Left renal pelvis (tissue), 4 donors: ENCODE results near the gene SBK3. TPM values are rescaled to one million over a fixed set of nuclear protein-coding genes. Genes with fewer than 3 reads are reported as not detected.
"Not testable (repeated sequence)": the region's sequence is repeated elsewhere in the genome, so short reads cannot be mapped to it uniquely, and the experiment has no call there.

Experiments
- DNase-seq, 4 donors: peaks; one replicate each; pipeline ENCODE4 v3.0.0-alpha.2; 2013; ENCODE audit warnings: low read depth in 4 of 4, low spot score in 3 of 4
- polyA plus RNA-seq, 4 donors: library from polyadenylated mRNA; unstranded; fragments of 120-200 nt; gene quantifications; one replicate each; pipeline ENCODE4 v1.2.1, GENCODE V29; 2013; ENCODE audit not compliant: insufficient read length in 4 of 4

The SBK3 gene
- polyA plus RNA-seq, 4 donors = 0.15 TPM; not detected in 3

DNA sequence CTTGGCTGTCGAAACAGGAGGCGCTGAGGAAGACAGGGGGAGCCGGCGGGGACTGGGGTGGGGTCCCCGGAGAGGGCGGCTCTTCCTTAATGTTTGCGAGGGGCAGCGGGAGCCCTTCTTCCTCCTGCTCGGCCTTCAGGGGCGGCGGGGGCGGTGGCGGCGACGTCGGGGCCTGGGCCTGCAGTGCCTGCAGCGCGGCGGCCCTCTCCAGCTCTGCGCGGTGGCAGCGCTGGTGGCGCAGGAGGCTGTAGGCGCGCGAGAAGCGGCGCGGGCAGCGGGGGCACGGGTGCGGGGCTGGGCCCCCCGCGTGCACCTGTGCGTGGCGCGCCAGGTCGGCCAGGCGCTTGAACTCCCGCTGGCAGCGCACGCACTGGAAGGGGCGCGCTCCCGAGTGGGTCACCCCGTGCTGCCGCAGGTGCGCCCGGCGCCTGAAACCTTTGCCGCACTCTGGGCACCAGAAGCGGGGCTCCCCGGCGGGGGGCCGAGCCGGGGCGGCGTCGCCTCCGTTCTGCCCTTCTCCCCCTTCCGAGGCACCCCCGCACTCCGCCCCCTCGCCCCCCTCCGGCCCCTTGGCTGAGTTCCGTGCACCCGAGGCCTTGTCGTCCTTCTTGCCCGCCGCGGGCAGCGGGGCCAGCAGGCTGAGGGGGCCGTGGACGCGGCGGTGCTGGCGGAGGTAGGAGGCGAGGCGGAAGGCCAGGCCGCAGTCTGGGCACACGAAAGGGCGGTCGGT is 32.9 kb upstream of the SBK3 start:
- no peak for DNase-seq

DNA sequence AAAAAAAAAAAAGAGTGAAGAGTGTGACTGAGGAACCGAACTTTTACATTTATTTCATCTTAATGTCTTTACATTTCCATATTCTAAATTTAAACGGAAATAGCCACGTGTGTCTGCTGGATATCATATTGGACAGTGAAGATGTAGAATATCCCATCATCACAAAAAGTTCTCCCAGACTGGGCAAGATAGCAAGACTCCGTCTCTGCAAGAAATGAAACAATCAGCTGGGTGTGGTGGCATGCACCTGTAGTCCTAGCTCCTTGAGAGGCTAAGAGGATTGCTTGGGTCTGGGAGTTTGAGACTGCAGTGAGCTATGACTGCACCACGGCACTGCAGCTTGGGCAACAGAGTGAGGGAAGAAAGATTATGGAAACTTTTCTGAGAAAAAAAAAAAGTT is 31.4 kb upstream of the SBK3 start:
- no peak for DNase-seq

DNA sequence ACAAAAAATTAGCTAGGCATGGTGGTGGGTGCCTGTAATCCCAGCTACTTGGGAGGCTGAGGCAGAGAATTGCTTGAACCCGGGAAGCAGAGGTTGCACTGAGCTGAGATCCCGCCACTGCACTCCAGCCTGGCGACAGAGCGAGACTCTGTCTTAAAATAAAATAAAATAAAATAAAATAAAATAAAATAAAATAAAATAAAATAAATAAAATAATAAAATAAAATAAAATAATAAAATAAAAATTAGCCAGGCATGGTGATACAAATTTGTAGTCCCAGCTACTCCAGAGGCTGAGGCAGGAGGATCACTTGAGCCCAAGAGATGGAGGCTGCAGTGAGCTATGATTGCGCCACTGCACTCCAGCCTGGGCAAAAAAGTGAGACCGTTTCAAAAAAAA is 28.6 kb upstream of the SBK3 start:
- not testable (repeated sequence) for DNase-seq

DNA sequence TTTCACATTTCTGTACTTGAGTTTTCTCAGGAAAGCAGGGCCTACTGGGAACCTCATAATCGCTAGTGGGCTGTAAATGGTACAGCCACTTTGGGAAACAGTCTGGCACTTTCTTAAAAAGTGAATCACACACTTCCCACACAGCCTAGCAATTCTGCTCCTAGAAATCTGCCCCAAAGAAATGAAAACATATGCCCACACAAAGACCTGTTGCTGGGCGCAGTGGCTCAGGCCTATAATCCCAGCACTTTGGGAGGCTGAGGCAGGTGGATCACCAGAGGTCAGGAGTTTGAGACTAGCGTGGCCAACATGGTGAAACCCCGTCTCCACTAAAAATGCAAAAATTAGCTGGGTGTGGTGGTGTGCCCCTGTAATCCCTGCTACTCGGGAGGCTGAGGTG is 24.1 kb upstream of the SBK3 start:
- DNase-seq = not testable (repeated sequence)

DNA sequence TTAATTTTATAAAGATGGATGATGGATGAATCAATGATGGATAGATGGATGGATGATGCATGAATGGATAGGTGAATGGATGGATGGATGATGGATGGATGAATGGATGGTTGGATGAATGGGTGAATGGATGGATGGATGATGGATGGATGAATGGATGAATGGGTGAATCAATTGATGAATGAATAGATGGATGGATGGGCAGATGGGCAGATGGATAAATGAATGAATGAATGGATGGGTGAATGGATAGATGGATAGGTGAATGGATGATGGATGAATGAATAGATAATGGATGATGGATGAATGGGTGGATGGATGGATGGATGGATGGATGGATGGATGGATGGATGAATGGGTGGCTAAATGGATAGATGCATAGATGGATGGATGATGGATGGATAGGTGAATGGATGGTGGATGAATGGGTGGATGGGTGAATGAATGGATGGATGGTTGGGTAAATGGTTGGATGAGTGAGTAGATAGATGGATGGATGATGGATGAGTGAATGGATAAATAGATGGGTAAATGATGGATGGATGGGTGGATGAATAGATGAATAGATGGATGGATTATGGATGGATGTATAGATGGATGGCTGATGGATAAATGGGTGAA is 22.5 kb upstream of the SBK3 start:
- DNase-seq = no peak

DNA sequence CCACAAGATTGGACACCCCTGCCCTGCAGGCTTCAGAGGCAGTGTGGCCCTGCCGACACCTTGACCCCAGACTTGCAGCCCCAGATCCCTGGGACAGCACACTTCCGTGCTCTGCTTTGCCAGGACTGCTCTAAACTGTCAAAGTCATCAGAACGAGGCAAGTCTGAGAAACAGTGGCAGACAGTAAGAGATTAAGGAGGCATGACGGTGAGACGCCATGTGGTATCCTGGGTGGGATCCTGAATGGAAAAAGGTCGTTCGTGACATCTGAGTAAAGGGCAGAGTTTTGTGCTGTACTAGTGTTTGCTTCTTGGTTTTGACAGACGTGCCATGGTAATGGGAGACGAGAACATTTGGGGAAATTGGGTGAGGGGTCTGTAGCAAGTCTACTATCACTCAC is 21.5 kb upstream of the SBK3 start:
- no peak for DNase-seq

DNA sequence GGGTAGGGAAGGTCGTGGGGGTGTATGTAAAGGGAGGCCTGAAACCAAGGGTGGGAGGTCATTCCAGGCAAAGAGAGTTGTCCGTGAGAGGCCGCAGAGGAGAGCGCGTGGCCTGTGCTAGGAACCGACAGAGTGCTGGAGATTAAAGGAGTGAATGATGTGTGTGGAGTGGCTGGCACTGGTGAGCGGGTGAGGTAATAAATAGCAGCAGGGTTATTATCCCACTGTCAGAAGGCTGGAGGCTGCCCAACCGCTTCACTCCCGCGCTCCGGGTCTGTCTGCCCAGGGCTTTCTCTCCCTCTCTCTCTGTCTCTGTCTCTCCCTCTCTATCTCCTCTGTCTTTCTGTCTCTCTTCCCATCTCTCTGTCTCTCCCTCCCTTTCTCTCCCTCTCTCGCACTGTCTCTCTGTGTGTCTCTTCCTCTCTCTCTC is 17.9 kb upstream of the SBK3 start:
- no peak for DNase-seq

DNA sequence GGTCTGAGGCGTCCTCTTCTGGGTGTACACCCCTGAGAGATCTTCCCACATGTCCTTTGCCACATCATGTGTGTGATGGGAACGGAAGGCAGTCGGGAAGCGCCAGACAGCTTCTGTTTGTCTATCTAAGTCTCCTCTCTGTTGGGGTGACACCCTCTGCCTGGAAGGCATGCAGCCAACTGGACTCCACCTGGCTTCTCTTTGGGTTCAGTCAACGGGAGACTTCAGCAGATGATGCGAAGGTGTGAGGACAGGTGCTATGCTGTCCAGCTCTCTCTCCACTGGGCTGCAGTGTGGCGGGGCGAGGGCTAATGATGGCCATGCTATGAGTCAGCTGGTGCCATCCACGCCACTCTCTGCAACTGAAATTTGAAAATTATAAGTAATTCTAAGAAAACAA is 14.3 kb upstream of the SBK3 start:
- DNase-seq = no peak

DNA sequence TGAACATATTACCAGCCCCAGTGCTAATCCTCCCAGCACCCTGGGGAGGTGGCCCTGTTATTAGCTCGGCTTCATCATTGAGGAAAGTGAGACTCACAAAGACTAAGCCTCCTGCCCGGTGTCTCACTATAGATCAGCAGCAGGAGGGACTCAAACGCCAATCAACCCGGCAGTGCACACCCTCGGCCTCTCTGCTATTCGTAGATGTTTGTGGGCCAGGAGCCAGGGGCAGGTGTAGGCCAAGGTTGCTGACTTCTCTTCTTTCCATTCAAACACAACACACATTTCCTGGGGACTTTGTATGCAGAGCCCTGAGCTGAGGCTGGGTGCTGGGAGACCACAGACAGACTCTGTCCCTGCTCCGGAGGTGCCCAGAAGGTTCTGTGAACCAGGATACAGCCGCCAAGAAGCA is 9.4 kb upstream of the SBK3 start:
- no peak for DNase-seq

DNA sequence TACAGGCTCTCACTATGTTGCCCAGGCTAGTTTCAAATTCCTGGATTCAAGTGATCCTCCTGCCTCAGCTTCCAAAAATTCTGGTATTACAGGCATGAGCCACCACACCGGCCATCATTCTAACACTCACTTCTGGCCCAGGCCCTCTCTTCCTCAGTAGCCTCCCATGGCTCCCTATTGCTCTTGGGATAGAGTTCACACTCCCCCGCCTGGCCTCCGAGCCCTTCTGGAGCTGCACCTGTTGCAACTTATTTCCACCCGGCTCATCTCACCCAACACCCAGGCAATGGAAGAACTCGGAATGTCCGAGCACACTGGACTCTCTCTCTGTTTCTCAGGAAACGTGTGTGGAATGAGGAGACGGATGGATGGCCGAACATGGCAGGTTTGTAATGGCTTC is 9.0 kb upstream of the SBK3 start:
- DNase-seq = no peak

DNA sequence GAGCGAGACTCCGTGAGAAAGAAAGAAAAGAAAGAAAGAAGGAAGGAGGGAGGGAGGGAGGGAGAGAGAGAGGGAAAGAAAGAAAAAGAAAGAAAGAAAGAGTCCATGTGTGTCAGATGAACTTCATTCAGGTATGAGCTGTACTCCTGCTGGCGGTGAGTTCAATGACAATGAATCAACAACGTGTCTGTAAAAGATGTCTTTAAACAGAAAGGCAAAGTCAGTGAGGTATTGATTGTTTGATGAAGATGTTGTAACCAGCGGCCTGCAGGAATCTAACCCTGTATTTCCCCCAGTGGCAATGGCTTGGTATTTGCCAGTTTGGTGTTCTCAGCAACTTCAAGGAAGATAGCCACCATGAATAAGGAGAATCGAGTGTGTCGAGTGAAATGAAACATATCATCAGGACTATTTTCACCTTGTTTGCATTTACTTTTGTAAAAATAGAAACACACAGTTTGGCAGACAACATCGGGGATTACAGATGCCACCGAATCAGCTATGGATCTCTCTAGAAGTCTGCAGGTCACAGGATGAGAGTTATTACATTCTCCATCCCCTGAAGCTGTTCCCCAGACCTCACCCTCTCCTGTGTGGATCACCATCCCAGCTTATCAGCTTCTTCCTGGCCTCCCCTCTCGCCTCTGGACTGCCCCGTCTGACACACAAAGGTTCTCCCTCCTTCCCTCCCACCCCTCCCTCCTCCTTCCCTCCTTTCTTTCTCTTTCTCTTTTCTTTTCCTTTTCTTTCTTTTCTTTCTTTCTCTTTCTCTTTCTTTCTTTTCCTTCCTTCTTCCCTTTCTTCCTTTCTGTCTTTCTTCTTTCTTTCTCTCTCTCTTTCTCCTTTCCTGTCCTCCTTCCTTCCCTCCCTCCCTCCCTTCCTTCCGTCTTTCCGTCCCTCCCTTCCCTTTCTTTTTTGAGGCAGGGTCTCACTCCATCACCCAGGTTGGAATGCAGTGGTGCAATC is 8.2 kb upstream of the SBK3 start:
- DNase-seq = no peak

DNA sequence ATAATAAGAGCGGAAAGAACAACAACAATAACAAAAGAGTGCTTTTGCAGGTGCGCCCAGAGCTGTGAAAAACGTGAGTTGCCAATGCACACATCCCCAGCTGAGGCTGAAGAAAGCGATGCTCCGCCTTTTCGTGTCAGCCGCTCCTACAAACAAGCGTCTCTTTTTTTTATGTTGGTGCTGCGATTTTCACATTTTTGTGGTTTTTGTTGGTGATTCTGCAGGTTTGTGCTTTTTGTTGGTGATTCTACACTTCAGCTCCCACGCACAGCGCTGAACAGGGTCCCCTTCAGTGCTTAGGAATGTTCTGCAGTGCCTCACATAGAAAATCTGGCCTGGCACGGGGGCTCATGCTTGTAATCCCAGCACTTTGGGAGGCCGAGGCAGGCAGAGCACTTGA is 7.3 kb upstream of the SBK3 start:
- DNase-seq = no peak

DNA sequence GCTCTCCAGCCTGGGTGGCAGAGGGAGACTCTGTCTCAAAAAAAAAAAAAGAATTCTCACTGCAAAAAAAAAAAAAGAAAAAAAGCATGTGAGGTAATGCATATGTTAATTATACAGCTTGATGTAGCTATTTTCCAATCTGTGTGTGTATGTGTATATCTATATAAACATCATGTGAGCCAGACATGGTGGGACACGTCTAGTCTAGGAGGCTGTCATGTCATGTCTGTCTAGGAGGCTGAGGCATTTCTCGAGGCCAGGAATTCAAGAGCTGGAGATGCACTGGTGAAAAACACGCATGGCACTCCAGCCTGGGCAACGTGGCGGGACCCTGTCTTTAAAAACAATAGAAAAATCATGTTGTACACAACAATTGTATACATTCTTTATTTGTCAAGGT is 6.9 kb upstream of the SBK3 start:
- no peak for DNase-seq

DNA sequence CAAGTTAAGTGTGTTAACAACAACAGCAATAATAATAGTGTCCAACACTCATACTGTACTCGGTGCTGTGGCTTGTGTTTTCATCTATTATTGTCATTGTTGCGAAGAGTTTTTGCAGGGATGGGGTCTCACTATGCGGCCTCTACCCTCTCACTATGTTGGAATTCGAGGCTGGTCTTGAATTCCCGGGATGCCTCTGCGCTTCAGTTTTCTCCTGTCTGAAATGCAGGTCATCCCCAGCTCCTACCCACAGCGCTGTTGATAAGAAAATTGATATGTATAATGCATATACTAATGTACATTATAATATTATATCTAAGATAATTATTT is 4.9 kb upstream of the SBK3 start:
- no peak for DNase-seq

DNA sequence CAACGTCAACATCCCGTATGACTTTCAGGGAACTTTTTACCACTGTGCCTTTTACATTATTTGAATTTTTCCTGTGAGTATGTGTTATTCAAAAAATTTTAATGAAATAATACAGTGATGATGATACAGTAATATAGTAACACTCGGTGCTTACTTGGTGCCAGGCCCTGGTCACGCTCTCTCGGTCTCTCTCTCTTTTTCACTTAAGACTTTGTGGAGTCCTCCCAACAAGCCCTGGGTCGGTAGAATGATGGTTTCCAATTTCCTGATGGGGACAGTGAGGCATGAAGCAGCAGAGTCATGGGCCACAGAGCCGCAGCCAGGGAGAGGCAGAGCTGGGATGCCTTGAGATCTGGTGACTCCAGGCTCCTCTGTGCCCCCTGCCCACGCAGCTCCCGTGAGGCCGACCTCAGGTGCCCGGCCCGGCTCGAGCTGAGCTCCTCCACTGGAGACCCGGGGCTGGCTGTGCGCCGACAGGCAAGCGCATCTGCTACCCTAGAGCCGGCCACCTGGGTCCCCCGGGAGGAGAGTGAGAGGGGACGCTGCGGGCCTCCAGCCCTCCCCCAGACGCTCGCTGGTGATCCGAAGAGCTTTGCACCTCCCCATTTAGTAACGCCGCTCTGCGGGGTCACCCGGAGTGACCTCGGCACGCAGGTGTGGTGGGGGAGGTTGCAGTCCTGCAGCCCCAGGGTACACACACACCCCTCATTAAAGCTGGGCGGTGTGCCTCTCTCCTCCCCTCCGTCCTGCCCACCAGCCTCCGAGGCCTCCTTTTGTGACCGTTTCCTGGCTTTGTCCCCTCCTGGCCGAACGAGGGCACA is 4.4 kb upstream of the SBK3 start:
- DNase-seq = peak; percentile 46 to 78 (median 59)

DNA sequence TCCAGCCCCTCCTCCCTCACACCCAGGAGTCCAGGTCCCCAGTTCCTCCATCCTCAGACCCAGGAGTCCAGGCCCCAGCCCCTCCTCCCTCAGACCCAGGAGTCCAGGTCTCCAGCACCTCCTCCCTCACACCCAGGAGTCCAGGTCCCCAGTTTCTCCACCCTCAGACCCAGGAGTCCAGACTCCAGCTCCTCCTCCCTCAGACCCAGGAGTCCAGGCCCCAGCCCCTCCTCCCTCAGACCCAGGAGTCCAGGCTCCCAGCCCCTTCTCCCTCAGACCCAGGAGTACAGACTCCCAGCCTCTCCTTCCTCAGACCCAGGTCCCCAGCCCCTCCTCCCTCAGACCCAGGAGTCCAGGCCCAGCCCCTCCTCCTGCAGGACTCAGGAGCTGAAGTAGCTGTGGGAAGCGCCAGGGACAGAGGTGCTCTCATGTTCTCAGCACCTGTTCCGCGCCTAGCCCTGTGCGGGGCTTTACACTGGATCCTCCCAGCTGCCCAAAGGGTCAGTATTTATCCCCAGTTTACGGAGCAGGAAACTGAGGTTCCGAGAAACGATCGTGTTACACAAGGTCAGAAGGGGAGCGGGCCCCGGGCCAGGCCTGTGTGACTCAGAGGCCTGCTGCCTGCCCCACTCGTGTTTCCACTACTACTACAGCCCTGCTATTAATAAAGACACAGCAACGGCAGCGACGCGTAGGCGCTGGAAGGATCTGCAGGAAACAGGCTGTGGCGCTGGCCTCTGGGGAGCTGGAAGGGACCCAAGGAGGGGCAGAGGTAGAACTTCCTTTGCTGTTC is 1.7 kb upstream of the SBK3 start:
- no peak for DNase-seq

DNA sequence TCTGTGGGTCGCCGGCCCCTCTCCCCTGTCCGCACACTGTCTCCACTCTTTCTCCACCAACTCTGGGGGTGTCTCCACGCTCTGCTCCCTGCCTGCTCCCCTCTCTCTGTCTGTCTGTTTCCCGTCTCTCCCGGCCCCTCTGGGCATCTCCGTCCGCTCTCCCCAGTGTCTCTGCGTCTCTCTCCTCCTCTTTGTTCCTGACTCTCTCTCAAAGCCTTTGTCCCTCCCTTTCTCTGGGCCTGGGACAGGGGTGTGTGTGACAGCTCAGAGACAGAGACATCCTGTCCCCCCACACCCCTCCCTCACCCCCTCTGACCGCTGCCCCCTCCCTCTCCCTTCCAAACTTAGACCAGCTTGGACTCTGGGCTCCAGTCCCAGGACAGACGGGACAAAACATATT is 668 bp upstream of the SBK3 start:
- DNase-seq = no peak

DNA sequence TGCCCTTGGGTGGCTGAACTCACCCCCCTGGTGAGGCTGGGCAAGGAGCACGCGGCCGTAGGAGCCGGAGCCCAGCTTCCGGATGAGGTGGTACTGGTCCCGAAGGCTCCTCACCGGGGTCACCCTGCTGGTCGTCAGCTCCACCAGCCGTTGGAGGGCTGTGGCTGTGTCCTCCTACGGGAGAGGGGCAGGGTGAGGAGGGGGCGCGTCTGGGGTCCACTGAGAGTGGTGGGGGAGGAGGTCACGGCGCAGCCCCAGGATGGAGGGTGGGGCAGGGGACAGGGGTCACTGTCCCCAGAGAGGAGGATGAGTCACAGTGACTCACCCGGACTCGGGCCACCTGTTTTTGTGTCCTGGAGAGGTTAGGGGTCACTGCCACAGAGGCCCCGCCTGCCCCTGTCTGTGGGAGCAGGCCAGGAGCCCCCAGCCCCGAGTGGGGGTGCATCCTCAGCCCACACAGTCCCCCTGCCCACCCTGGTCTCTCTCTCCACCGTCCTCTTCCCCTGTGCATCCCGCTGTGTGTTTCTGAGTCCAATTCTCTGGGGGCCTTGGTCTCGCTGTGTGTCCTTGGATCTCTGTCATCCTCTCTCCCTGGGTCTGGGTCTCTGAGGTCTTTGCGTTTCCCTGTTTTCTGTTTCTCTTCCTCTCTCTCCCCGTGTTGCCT is 435 bp downstream of the SBK3 start:
- DNase-seq = no peak

DNA sequence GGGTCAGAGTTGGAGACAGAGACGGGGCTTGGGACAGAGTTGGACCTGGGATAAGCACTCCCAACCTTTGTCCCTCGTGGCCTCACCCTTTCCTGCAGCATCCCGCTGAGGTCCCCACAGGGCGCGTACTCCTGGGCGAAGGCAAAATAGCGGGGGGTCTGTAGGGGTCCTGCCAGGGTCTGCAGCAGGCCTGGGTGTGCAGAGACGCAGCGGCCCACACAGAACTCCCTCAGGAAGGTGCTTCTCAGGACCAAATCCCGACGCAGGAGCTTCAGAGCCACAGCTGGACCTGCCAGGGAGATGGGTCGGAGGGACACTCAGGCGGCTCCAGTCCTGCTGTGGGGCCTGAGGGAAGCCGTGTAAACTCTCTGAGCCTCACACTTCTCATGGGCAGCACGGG is 1.3 kb downstream of the SBK3 start:
- DNase-seq = no peak
